Adipocyte (in vitro differentiated cells): Measurements from ENCODE around the gene FOXD1.
"Not testable (repeated sequence)": the region's sequence is repeated elsewhere in the genome, so short reads cannot be mapped to it uniquely, and the experiment has no call there.

Experiments
- DNase-seq: peaks from one replicate; pipeline ENCODE4 v3.0.0-alpha.2; 2015; ENCODE audit warnings: low read depth
- H3K27me3 ChIP-seq: replicated peaks from 2 replicates; pipeline ENCODE4 v1.7.0; 2013; ENCODE audit warnings: mild to moderate bottlenecking, low read length, moderate library complexity; ENCODE audit not compliant: control insufficient read depth, insufficient read depth
- H3K36me3 ChIP-seq: 2 replicates; pipeline ENCODE4 v1.7.0; 2013; ENCODE audit warnings: low read length, mild to moderate bottlenecking, moderate library complexity; ENCODE audit not compliant: control insufficient read depth, insufficient read depth, severe bottlenecking
- H3K4me1 ChIP-seq: 2 replicates; pipeline ENCODE4 v1.7.0; 2013; ENCODE audit warnings: mild to moderate bottlenecking, low read length, moderate library complexity; ENCODE audit not compliant: control insufficient read depth, insufficient read depth
- H3K4me3 ChIP-seq: 2 replicates; pipeline ENCODE4 v1.7.0; 2013; ENCODE audit warnings: mild to moderate bottlenecking, low read length, moderate library complexity
- H3K9ac ChIP-seq: 2 replicates; pipeline ENCODE4 v1.7.0; 2013; ENCODE audit warnings: mild to moderate bottlenecking, low read length, moderate library complexity
- H3K9me3 ChIP-seq: 2 replicates; pipeline ENCODE4 v1.7.0; 2013; ENCODE audit warnings: mild to moderate bottlenecking, low read length, moderate library complexity; ENCODE audit not compliant: control insufficient read depth

The FOXD1 gene

DNA sequence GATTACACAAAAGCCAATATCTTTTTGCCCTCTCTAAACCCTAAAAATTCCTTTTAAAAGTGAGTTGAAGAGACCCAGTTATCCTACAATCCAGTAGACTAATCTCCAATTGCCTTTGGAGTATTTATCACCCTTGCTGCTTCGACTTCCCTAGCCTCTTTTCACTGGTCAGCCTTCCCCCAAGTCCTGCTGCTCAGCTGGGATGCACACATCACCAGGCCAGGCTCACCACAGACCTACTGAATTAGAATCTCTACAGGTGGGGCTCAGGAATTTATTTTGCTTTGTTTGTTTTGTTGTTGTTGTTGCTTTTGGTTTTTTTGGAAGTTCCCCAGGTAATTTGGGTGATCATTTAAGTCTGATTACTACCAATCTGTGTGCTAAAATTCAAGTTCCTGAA is 11.6 kb upstream of the FOXD1 start:
- Histone ChIP-seq H3K4me1 (no peaks in the 10 kb centered on the region), H3K4me3 (no peak overlapping the region), H3K36me3 (no peaks in the 10 kb centered on the region), H3K9me3 (no peaks in the 10 kb centered on the region), H3K9ac (no peak overlapping the region), H3K27me3 (peaks cover 23% of the 10 kb centered on the region)
- DNase-seq, result no peak

DNA sequence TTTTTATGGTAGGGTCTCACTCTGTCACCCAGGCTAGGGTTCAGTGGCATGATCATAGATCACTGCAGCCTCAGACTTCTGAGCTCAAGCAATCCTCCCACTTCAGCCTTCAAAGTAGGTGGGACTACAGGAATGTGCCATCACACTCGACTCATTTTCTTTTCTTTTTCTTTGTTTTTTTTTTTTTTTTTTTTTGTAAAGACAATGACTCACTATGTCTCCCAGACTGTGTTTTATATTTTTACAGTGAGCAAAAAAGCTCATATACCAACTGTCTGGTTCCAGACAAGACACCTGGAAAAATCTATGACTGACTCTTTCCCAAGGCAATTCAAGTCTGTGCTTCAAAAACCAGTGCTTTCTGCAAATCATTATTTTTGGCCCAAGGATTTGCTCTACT is 10.8 kb upstream of the FOXD1 start:
- Histone ChIP-seq H3K36me3 (no peaks in the 10 kb centered on the region), H3K4me1 (no peaks in the 10 kb centered on the region), H3K4me3 (no peak overlapping the region), H3K9ac (no peak overlapping the region), H3K9me3 (no peaks in the 10 kb centered on the region), H3K27me3 (peaks cover 25% of the 10 kb centered on the region)
- no peak for DNase-seq

DNA sequence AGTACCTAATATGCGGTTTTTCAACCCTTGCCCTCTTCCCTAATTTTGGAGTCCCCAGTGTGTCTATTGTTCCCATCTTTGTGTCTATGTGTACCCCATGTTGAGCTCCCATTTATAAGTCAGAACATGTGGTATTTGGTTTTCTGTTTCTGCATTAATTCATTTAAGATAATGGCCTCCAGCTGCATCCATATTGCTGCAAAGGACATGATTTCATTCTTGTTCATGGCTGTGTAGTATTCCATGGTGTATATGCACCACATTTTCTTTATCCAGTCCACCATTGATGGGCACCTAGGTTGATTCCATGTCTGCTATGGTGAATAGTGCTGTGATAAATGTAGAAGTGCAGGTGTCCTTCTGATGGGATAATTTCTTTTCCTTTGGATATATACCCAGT is 7.9 kb upstream of the FOXD1 start:
- H3K4me1 ChIP-seq, H3K36me3 ChIP-seq, H3K4me3 ChIP-seq, H3K9me3 ChIP-seq, DNase-seq, H3K9ac ChIP-seq: not testable (repeated sequence)
- peaks cover 49% of the 10 kb centered on the region for H3K27me3 ChIP-seq

GRCh38 chr5:73454379-73455036 is 5.9 kb upstream of the FOXD1 start:
- H3K27me3 ChIP-seq, result peaks cover 62% of the 10 kb centered on the region
- H3K4me1 ChIP-seq, result peaks cover 3% of the 10 kb centered on the region
- no peak overlapping the region for H3K9ac ChIP-seq
- peak; percentile 80 for DNase-seq
- no peaks in the 10 kb centered on the region for H3K36me3 ChIP-seq
- no peak overlapping the region for H3K4me3 ChIP-seq
- no peaks in the 10 kb centered on the region for H3K9me3 ChIP-seq

GRCh38 chr5:73452215-73452614 is 3.6 kb upstream of the FOXD1 start:
- H3K9me3 ChIP-seq, result no peaks in the 10 kb centered on the region
- no peak for DNase-seq
- no peak overlapping the region for H3K4me3 ChIP-seq
- H3K4me1 ChIP-seq, result peaks cover 3% of the 10 kb centered on the region
- H3K36me3 ChIP-seq, result no peaks in the 10 kb centered on the region
- peaks cover 63% of the 10 kb centered on the region for H3K27me3 ChIP-seq
- no peak overlapping the region for H3K9ac ChIP-seq

GRCh38 chr5:73451224-73452130 is 2.9 kb upstream of the FOXD1 start:
- no peaks in the 10 kb centered on the region for H3K9me3 ChIP-seq
- peaks cover 3% of the 10 kb centered on the region for H3K4me1 ChIP-seq
- no peak overlapping the region for H3K9ac ChIP-seq
- no peak overlapping the region for H3K4me3 ChIP-seq
- no peaks in the 10 kb centered on the region for H3K36me3 ChIP-seq
- peak; percentile 92 for DNase-seq
- H3K27me3 ChIP-seq, result peaks cover 62% of the 10 kb centered on the region

GRCh38 chr5:73450672-73451223 is 2.2 kb upstream of the FOXD1 start:
- H3K4me1 ChIP-seq, result peaks cover 3% of the 10 kb centered on the region
- DNase-seq, result peak; percentile 36
- no peak overlapping the region for H3K9ac ChIP-seq
- no peaks in the 10 kb centered on the region for H3K9me3 ChIP-seq
- H3K4me3 ChIP-seq, result no peak overlapping the region
- peaks cover 70% of the 10 kb centered on the region for H3K27me3 ChIP-seq
- no peaks in the 10 kb centered on the region for H3K36me3 ChIP-seq

DNA sequence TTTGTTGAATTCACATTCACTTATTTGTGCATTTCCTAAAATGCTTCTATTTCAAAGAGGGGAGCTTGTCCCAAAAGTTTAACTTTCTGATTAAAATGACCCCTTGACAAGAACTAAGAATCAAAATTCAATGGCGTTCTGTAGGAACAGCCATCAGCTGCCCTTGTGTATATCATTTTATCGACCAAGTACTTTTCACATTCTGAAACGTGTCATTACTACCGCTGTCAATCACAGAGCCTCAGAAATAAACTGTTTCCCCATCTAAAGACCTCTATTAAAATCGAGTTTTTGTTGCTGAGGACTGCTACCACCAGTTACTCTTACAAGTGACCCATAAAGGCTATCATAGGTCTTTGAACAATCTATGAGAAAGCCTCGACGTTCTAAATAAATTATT is 1.6 kb upstream of the FOXD1 start:
- H3K36me3 ChIP-seq, result no peaks in the 10 kb centered on the region
- DNase-seq, result no peak
- H3K4me1 ChIP-seq, result peaks cover 3% of the 10 kb centered on the region
- no peaks in the 10 kb centered on the region for H3K9me3 ChIP-seq
- H3K4me3 ChIP-seq, result no peak overlapping the region
- H3K9ac ChIP-seq, result no peak overlapping the region
- peaks cover 70% of the 10 kb centered on the region for H3K27me3 ChIP-seq

DNA sequence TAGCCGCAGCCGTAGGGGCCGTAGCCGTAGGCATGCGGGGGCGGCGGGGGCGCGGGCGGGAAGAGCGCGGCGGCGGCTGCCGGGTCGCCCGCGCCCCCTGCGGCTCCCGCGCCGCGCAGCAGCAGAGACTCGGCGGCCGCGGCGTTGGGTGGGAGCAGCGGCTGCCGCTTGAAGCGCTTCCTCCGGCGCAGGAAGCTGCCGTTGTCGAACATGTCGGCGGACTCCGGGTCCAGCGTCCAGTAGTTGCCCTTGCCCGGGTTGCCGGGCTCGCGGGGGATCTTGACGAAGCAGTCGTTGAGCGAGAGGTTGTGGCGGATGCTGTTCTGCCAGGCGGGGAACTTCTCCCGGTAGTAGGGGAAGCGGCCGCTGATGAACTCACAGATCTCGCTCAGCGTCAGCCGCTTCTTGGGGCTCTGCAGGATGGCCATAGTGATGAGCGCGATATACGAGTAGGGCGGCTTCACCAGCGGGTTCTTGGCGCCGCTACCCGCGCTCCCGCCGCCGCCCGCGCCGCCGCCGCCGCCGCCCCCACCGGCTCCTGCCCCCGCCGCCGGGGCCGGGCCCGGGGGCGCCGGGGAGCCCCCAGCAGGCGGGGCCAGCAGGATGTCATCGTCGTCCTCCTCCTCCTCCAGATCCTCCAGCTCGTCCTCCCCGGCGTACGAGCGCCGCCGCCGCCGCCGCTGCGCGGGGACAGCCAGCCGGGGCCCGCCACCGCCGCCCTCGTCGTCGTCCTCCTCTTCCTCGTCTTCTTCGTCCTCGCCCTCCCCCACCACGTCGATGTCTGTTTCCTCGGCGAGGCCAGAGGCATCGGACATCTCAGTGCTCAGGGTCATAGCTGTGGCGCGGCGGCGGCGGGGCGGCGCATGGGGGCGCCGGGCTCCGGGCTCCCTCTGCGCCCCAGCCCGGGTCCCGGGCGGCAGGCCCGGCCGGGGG is 781 bp downstream of the FOXD1 start:
- H3K4me3 ChIP-seq, result peak overlapping the region; percentile 78
- H3K9me3 ChIP-seq, result no peaks in the 10 kb centered on the region
- no peaks in the 10 kb centered on the region for H3K36me3 ChIP-seq
- peak; percentile 70 for DNase-seq
- peaks cover 77% of the 10 kb centered on the region for H3K27me3 ChIP-seq
- H3K4me1 ChIP-seq, result peaks cover 3% of the 10 kb centered on the region
- H3K9ac ChIP-seq, result peak overlapping the region; percentile 70

GRCh38 chr5:73446631-73447529 is 1.7 kb downstream of the FOXD1 start:
- DNase-seq, result peak; percentile 69
- Histone ChIP-seq H3K9ac (peak overlapping the region; percentile 61), H3K9me3 (peaks cover 4% of the 10 kb centered on the region), H3K27me3 (peaks cover 77% of the 10 kb centered on the region), H3K36me3 (no peaks in the 10 kb centered on the region), H3K4me1 (peaks cover 3% of the 10 kb centered on the region), H3K4me3 (peak overlapping the region; percentile 74)
